SIG-M5 (cell line): Measurements from ENCODE around the gene BBC3.
"Not testable (repeated sequence)": the region's sequence is repeated elsewhere in the genome, so short reads cannot be mapped to it uniquely, and the experiment has no call there.

Experiments used
- DNase-seq: peaks from one replicate; lab custom pipeline; 2025; lab: John Stamatoyannopoulos, UW

The BBC3 gene, protein sequence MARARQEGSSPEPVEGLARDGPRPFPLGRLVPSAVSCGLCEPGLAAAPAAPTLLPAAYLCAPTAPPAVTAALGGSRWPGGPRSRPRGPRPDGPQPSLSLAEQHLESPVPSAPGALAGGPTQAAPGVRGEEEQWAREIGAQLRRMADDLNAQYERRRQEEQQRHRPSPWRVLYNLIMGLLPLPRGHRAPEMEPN

DNA sequence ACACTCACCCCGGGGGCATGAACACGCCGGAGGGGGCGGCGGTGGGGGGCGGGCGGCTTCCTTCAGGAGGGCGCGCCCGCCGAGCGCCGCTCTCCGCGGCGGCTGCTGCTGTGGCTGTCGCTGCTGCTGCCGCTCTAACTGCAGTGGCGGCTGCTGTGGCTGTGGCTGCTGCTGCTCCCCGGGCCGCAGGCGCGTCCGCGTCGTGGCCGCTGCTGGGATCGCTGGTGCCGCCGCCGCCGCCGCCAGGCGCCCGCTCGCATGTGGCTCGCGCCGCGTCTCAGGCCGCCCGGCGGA is at the start of gene BBC3:
TSS of gene BBC3 (minus strand) at position 279 of the 294 bp plus-strand sequence. CDS start 2,768 bp downstream, outside the sequence.
- no peak for DNase-seq

DNA sequence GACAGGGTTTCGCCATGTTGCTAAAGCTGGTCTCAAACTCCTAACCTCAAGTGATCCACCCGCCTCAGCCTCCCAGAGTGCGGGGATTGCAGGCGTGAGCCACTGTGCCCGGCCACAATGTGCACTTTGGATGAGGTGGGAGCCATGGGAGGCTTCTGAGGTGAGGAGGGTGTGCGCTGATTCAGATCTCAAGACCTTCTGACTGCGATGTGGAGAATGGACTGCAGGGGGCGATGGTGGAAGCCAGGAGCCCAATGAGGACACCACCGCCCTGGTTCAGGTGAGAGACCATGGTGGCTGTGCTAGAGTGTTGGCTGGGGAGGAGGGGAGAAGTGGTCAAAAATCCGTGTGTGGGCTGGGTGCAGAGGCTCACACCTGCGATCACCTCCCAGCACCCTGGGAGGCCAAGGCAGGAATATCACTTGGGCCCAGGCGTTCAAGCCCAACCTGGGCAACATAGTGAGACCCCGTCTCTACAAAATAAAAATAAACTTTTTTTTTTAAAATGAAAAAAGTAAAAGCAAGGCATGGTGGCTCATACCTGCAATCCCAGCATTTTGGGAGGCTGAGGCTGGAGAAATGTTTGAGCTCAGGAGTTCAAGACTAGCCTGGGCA is 49.3 kb upstream of the BBC3 start:
- DNase-seq, result no peak

DNA sequence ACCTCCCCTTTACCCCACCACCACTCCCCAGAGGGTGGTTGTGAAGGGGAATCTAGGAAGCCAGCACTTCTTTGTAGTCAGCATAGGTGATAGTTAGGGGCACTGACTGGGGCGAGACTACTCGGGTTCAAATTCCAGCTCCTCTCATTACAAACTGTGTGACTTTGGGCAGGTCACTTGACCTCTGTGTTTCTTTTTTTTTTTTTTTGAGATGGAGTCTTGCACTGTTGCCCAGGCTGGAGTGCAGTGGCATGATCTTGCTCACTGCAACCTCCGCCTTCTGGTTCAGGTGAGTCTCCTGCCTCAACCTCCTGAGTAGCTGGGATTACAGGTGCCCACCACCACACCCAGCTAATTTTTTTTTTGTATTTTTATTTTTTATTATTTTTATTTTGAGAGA is 45.5 kb upstream of the BBC3 start:
- not testable (repeated sequence) for DNase-seq

DNA sequence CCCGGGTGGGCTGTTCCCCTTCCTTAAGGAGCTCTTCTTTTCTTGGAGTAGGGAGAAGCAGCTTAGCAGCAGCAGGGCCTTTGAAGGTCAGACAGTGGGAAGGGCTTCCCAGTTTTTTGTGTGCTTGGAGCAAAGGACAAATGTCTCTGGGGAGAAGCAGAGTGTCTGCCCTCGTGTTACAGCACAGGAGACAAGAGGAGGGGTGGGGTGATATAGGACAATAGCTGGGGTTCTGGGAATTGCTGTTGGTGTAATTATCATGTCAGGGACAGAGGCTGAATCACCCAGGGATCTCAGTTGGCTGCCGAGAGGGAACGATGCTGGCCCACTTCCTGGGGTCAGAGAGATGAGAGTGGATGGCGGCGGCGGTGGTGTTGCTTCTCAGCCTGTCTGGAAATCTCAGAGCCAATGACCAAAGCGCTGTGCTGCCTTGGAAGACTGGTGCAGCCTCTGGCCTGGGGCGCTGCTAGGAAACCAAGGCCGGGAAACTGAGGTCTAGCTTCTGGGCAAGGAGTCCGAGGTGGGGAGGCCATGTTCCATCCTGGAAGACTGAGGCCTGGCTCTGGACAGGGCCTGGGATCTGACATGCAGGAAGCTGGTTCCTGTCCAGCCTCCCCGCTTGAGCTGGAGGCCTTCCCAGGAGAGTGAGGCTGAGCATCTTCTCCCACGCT is 44.9 kb upstream of the BBC3 start:
- no peak for DNase-seq

DNA sequence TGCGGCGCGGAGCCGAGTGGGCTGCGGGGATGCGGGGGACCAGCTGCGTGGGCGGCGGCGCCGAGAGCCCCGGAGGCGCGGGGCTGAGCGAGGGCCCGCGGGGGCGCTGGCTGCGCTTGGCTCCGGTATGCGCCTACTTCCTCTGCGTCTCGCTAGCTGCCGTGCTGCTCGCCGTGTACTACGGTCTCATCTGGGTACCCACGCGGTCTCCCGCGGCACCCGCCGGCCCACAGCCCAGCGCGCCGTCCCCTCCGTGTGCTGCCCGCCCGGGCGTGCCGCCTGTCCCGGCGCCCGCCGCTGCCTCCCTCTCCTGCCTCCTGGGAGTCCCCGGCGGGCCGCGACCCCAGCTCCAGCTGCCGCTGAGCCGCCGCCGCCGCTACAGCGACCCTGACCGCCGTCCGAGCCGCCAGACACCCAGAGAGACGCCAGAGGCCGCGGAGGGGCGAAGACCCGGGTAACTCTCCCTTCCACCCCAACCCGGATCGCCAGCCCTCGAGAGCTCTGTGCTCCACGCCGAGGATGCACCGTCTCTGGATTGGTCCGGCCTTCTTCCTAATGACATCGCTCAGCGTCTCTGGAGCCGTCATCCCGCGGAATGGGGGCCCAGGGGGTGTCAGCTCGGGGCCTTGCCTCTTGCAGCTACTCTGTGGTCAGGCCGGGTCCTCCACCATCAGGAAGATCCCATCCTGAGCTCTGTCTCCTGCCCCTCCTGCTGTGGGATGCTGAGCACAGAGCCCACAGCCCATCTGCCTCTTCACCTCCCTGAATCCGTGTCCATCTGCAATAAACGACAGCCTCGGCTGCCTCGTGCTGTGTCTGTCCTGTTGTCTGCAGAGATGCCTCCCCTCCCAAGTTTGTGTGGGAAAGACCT is 44.1 kb upstream of the BBC3 start:
- no peak for DNase-seq

DNA sequence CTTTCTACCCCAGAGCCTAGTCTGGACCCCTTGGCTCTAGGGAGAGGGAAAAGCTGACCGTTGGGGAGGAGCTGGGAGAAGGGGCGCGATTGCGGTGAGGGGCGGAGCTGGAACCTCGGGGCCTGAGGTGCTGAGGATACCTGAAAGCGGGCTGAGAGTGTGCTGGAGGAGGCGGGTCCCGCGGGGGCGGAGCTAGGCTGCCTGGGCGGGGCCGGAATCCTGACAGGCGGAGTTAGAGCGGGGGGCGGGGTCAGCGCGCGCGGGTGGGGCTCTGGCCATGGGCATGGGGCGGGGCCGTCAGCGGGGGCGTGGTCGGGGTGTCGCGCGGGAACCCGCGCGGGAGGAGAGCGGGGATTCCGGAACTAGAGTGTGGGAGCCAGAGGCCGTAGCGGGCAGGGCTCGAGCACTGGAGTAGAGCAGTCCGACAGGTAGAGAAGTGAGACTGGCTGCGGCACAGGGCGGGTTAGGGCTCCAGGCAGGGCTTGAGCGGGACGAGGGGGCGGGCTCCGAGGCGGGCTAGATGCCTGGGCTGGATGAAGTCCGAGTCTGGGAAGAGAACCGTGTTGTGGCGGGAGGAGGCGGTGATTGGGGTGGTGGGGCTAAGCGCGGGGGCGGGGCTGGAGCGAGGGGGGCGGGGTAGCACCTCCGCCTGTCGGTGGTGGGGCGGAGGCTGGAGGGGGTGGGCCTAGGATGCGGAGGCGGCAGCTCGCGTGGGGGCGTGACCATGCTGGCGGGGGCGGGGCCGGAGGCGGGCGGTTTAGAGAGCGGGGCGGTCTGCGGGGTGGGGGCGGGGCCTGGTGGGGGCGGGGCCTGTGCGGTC is 43.3 kb upstream of the BBC3 start, which contains the start of gene INAFM1:
TSS of gene INAFM1 (plus strand) at position 815 of the 820 bp plus-strand sequence. CDS start 35 bp downstream, outside the sequence.
- peak; percentile 49 for DNase-seq

DNA sequence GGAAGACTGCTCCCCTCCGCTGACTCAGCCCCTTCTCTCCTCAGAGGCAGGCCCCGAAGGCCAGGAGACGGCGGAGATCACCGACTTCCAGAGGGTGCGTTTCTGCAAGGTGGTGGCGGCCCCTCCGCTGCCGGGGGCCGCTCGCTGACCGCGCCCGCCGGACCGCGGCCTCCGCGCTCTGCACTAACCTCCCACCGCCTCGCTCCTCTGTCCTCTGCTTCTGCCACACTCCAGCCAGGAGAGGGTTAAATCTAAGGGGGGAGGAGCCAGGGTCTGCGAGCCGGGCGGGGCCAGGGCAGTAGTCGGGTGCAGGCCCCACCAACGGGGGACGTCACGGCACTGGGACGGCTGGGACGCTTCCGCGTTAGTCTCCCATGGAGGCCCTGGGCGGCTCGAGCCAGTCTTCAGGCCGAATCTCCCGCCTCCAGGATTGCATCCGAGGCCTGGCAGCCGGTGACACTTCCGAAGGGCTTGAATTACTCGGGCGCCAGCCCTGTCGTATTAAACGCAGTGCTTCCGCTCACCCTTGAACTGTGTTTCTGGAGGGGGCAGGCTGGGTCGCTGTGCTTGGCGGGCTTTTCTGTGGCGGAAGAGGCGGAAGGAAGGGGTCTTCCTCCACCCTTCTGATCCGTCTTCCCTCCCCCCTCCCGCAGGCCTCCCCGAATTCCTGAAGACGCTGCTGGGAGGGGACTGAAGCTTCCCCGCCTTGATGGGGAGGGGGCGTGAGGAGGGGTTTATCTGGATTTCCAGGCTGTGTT is 42.5 kb upstream of the BBC3 start:
- no peak for DNase-seq

DNA sequence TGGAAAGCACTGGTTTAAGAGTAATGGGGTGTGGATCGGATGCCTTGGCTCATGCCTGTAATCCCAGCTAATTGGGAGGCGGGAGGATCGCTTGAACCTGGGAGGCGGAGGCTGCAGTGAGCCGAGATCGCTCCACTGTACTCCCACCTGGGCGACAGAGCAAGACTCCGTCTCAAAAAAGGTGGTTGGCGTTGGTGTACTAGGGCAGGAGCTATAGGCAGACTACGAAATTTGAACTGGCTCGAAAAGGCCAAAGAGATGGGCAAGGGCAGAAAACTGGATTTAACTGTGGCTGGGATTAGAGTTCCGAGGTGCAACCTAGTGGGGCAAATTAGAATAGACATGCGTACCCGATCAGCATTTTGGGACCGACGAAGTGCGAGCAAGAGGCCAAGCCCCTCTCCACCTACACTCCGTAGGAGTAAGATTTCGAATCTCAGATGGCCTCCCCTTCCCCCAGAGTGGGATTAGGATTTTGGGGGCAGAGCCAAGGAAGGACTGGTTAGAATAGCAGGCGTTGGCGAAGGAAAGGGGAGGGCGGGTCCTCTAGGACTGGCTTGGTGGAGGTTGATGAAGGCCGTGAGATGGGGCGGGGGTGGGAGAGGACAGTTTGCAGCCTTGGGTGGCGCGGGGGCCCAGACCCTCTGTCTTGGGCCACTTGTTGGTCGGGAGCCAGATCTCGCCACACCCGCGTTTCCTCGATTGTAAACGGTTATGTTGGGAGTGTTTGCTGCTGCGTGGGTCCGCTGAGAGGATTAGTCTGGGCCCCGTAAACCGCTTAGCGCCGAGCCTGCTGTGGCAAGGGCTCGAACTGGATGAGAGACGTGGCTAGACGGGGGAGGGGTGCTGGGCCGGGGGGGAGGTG is 41.7 kb upstream of the BBC3 start:
- DNase-seq, result no peak

DNA sequence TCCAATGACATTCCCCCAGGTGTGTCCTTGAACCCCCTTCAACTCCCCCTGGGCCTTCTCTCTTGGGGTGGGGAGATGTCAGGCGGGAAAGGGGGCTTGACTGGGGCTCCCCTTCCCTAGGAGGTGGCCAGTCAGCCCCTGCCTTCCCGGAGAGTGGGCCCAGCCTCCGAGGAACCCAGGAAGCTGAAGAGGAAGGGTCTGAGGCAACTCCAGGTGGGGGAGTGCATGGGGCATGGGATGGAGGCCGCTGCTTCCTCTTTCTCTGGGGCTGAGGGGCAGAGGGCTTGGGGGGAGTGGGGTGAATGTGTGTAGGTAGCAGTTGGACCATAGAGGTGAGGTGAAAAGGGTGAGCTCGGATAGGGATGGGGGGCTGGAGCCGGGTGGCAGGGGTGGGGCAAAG is 41.0 kb upstream of the BBC3 start:
- no peak for DNase-seq

DNA sequence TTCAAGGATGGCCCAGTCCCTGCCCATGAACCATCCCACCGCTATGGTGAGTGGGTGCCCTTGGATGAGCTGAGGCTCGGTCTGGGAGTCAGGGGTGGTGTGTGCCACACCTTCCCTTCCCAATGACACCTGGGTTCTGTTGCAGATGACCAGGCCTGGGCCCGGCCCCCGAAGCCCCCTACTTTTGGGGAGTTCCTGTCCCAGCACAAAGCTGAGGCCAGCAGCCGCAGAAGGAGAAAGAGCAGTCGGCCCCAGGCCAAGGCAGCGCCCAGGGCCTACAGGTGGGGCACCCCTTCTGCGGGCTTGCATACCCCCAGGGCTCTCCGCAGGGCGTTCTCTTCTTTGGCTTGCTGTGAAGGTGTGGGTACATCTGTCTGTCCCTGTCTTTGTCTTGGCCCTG is 39.4 kb upstream of the BBC3 start:
- DNase-seq, result no peak

DNA sequence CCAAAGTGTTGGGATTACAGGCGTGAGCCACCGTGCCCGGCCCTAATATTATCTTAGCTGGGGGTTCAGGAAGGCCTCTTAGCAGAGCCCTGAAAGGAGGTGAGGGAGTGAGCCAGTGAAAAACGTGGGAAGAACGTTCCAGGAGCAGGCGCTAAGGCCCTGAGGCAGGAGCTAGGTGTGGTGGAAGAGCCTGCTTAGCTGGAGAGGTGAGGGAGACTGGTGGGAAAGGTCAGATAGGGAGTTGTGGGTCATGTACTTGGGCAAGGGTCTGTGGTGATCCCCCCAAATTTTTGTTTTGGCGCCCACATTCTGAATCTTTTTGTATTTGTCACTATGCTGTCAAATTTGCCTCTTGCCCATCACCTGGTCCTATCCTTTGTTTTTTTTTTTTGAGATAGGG is 38.6 kb upstream of the BBC3 start:
- no peak for DNase-seq

DNA sequence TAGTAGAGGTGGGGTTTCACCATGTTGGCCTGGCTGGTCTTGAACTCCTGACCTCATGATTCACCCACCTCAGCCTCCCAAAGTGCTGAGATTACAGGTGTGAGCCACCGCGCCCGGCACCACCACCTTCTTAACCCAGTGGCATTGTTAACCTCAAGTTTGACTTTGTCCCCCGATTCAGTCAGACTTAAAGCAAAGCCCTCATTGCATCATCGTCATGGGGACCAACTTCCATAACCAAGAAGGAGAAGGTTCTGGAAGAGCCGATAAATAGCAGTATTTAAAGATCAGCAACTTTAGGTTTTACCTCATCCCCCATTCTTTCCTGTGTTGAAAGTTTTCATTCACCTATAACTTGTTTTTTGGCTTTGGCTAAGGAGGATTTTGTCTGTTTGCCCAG is 37.0 kb upstream of the BBC3 start:
- DNase-seq, result no peak

DNA sequence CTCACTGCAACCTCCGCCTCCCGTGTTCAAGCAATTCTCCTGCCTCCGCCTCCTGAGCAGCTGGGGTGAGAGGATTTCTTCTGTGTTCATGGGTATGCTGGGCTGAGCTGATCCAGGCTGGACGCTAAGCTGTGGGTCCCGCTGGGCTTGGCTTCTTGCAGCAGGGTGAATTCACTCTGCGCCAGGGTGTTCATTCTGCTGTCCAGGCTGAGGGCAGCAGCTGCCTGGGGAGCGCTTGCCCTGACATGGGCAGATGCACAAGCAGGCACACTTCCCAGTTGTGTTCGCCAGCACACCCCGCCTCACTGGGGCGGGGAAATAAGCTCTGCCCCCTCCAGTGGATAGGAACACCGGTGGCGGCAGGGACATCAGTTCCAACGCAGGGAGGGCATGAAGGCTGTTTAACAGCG is 36.4 kb upstream of the BBC3 start:
- no peak for DNase-seq

DNA sequence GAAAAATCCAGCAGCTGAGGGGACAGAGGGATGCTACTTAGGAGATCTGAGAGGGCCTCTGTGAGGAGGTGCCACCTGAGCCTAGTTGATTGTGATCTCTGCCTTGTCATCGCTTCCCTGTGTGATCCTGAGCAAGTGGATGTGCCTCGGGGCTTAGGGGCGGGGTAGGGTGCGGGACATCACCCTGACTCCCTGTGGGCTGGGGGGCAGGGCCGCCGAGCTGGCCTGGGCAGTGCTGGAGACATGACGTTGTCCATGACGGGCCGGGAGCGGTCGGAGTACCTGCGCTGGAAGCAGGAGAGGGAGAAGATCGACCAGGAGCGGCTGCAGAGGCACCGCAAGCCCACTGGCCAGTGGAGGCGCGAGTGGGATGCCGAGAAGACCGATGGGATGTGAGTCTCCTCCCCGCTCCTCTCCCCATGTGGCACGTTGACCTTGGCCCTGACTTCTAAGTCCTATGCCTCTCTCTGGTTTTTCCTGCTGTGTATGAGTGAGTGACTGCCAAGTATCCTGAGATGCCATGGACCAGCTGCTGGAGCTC is 35.5 kb upstream of the BBC3 start:
- no peak for DNase-seq

DNA sequence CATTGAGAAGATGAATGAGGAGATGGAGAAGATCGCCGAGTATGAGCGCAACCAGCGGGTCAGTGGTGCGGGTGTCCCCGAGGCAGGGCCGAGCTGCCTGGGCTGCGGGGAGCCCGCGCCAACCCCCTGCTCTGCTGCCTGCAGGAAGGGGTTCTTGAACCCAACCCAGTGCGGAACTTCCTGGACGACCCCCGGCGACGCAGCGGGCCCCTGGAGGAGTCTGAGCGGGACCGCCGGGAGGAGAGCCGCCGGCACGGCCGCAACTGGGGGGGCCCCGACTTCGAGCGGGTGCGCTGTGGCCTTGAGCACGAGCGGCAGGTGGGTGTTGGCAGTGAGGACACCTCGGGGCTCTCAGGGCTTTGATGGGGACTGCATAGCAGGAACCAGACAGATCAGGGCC is 33.6 kb upstream of the BBC3 start:
- DNase-seq, result no peak

DNA sequence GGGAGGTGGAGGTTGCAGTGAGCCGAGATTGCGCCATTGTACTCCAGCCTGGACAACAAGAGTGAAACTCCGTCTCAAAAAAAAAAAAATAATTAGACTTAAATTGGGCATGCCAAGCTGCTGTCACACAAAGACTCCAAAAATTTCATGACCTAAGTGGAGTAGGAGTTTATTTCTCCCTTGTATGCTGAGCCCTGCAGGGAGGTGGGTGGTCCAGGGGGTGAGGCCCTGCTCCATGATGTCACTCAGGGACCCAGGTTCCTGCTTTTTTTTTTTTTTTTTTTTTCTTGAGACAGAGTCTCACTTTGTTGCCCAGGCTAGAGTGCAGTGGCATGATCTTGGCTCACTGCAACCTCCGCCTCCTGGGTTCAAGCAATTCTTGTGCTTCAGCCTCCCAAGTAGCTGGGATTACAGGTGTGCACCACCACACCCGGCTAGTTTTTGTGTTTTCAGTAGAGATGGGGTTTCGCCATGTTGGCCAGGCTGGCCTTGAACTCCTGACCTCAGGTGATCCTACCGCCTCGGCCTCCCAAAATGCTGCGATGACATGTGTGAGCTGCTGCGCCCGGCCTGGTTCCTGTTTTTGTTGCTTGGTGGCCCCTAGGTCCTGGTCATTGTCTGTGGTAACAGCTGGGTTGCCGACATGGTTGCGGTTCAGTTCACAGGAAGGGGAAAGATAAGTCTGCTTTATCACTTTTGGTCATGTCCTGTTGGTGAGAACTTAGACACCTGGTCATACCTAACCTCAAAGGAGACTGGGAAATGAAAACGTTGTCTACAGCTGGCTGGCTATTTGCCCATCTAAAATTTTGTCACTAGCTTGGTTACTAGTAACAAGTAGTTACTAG is 31.2 kb upstream of the BBC3 start:
- not testable (repeated sequence) for DNase-seq

DNA sequence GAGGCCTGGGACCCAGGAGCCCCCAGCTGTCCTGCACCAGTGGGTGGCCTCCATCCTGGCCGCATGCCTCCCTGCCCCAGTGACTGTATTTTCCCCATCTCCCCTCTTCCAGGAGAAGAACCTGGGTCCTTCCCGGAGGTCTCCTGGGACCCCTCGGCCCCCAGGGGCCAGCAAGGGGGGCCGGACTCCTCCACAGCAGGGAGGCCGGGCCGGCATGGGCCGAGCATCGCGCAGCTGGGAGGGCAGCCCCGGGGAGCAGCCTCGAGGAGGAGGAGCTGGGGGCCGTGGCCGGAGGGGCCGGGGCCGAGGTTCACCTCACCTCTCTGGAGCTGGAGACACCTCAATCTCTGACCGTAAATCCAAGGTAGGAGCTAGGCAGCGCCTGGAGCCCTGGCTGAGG is 29.5 kb upstream of the BBC3 start:
- DNase-seq, result no peak

DNA sequence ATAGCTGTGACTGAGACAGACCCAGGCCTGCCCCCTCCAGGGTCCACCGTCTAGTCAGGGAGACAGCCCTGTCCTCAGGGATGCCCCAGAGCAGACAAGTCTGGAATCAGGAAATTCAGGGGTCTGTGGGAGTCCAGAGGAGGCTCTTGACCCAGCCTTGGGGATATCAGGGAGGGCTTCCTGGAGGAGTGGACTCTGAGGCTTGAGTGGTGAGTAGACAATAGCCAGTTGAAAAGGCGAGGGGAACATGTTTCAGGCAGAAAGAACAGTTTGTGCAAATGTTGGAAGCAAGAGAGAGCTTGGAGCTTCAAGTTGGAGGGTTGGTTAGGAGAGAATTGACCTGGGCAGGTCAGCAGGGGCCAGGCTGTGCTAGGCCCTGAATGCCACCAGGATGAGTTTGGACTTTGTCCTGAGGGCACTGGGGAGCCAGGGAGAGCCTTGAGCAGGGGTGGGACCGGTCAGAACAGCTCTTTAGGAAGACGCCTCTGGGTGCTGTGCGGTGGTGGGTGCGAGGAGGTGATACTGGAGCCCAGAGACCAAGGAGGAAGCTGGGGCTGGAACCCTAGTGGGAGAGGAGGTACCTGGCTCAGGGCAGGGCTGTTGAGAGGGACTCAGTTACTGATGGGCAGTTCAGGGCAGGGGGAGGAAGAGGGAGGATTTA is 28.0 kb upstream of the BBC3 start:
- no peak for DNase-seq
